Stimulated activated CD4-positive, alpha-beta T cell treated with anti-CD3 and anti-CD28 coated beads, Interleukin-2, amount 100 ng/mL, for 48 hours (primary cell): ENCODE data around the gene TPO.
"Not testable (repeated sequence)": the region's sequence is repeated elsewhere in the genome, so short reads cannot be mapped to it uniquely, and the experiment has no call there.

Experiments used
- DNase-seq, 2 donors: peaks; one replicate each; pipeline ENCODE4 v3.0.0-alpha.2; 2020

Gene TPO

GRCh38 chr2:1487758-1488157 is 74.5 kb downstream of the TPO start:
- no peak for DNase-seq

DNA sequence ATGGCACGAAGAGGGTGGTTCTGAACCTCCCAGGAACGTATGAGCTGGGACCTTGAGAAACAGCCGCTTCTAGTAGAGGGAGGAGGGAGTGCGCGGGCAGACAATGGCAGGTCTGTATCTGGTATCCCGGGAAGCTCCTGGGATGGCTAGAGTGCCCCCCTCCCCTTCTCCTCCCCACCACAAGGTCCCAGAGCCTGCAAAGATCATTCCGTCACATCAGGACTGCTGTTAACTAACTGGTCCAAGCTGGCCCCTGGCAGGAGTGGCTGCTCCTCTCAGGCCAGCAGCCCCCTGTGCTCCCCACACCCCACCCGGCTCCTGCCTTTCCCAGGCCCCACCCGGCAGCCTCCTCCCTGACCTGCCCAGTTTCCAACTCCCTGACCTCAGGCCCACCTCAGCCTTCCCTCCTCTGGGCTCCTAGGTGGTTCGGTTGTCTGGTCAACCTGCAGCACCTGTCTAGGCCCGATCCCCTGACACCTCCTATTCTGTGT is 75.0 kb downstream of the TPO start:
- DNase-seq = no peak

- no peak for DNase-seq
These were observed 75.6 kb downstream of the TPO start for GRCh38 chr2:1488851-1489250.

GRCh38 chr2:1489486-1489885 is 76.2 kb downstream of the TPO start:
- no peak for DNase-seq

GRCh38 chr2:1490381-1490780 is 77.1 kb downstream of the TPO start:
- DNase-seq = not testable (repeated sequence)

GRCh38 chr2:1491751-1492150 is 78.5 kb downstream of the TPO start:
- DNase-seq = no peak

- DNase-seq = not testable (repeated sequence)
These were observed 79.0 kb downstream of the TPO start for GRCh38 chr2:1492231-1492630.

- DNase-seq = no peak
These were observed 79.6 kb downstream of the TPO start for GRCh38 chr2:1492711-1493430.

DNA sequence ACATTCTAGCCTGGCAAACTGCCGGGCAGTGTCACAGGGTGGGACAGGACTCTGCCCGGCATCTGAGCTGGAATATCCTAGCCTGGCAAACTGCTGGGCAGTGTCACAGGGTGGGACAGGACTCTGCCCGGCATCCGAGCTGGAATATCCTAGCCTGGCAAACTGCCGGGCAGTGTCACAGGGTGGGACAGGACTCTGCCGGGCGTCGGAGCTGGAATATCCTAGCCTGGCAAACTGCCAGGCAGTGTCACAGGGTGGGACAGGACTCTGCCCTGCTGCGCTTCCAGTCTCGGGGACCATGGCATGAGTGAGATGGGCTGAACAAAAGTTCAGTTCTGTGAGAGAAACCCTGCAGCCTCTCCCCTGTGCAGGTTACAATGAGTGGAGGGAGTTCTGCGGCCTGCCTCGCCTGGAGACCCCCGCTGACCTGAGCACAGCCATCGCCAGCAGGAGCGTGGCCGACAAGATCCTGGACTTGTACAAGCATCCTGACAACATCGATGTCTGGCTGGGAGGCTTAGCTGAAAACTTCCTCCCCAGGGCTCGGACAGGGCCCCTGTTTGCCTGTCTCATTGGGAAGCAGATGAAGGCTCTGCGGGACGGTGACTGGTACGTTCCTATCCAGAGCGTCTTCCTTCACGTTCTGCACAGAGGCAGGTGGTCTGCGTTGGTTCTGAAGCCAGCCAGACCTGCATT is 80.3 kb downstream of the TPO start:
- DNase-seq = no peak

GRCh38 chr2:1494257-1494656 is 81.0 kb downstream of the TPO start:
- DNase-seq = no peak

GRCh38 chr2:1494906-1495305 is 81.6 kb downstream of the TPO start:
- no peak for DNase-seq

DNA sequence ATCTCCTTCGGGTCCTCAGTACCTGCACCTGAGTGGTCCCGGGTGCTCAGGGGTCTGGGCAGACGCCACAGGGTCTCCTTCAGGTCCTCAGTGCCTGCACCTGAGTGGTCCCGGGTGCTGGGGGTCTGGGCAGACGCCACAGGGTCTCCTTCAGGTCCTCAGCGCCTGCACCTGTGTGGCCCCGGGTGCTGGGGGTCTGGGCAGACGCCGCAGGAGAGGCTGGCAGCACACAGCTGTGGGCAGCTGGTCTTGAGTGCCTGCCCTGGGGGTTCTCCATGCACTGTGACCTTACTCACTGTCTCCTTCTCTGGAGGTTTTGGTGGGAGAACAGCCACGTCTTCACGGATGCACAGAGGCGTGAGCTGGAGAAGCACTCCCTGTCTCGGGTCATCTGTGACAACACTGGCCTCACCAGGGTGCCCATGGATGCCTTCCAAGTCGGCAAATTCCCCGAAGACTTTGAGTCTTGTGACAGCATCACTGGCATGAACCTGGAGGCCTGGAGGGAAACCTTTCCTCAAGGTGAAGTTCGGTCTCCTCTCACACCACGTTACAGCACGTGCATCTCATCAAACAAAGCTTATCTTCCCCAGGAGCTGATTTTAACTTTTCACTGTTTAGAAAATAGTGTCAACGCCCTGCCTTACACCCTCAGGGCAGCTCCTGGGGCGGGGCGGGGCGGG is 82.6 kb downstream of the TPO start:
- no peak for DNase-seq

GRCh38 chr2:1496359-1496821 is 83.1 kb downstream of the TPO start:
- DNase-seq = no peak

- no peak for DNase-seq
These were observed 83.9 kb downstream of the TPO start for GRCh38 chr2:1497122-1497611.

DNA sequence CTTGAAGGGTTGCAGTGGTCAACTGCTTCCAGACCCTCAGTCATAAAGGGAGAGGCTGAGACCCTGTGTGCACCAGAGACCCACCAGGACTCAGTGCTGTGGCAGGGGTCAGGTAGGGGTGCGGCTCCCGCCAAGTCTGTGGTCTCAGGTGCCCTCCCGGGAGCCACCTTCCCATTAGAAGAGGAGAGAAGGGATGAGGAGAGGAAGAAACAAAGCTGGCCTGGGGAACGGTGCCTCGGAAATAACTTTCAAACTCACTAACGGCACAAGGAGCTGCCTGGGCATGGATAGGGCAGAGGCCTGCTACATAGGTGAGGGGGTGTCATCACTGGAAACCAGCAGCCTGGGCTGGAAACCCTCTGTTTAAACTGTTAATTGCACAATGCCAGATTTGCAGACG is 84.9 kb downstream of the TPO start:
- DNase-seq = no peak

- no peak for DNase-seq
These were observed 86.0 kb downstream of the TPO start for GRCh38 chr2:1499033-1499795.

DNA sequence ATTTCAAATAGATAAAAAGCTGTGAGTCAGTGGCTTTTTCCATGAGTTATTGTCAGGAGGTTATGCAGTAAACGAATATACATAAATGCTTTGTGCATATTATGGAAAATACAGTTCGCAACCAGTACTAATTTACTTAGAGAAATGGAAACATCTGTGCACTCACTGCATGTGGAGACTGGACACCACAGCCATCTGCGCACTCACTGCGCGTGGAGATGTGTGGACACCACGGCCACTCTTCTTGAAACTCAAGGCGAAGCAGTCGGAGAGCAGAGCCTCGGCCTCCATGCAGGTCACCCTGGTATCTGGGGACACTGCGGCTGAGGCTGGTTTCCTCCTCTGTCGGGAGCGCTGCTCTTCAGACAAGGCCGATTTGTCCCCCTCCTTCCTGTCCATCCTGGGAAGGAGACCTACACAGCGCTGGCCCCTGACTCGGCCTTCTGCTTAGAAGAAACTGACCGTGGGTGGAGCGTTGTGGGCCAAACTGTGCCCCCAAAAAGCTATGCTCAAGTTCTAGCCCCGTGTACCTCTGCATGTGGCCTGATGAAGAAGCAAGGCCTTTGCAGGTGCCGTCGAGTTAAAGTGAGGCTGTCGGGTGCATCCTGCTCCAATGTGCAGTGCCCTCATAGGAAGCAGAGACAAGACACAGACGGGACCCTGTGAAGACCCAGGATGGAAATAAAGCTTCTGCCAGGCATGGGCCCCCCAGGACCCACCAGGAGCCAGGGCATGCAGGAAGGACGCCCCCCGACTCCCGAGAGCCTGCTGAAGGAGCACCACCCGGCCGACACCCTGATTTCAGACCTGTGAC is 88.0 kb downstream of the TPO start:
- DNase-seq = no peak

- DNase-seq = no peak
These were observed 88.7 kb downstream of the TPO start for GRCh38 chr2:1501991-1502390.

GRCh38 chr2:1502891-1503304 is 89.6 kb downstream of the TPO start:
- no peak for DNase-seq

DNA sequence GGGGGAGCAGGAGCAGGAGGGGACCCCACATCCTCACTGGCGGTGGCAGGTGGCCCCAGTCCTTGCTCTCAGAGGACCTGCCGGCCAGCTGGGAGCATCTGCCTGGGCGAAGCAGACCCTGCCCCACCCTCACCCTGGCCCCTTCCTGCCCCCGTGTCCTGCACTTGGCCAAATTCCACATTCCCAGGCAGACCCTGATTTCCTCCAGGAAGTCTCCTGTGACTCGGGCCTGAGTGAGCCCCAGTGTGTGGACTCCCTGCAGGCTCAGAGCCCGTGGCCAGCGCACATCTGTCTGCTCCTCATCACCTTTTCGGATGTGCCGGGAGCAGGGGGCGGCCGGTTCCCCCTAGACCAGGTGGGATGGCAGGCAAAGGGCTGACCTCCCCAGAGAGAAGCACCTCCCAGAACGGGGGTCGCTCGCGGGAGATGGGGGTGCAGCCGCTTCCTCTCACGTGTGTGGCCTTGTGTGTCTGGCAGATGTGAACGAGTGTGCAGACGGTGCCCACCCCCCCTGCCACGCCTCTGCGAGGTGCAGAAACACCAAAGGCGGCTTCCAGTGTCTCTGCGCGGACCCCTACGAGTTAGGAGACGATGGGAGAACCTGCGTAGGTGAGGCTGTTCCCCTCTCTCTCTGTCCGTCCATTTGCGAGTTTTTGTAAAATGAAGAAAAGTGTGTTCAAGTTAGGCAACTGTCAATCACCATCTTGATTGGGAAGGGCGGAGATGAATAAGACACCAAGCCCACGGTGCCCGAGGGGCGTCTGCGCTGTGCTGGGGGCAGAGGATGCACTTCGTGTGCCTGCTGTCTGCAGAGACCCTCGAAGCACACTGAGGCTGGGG is 90.4 kb downstream of the TPO start:
- no peak for DNase-seq

- DNase-seq = no peak
These were observed 91.1 kb downstream of the TPO start for GRCh38 chr2:1504311-1504750.
